Cerebellar cortex (tissue), 1 donor: ENCODE measurements around the gene GOLGA8B.
"Not testable (repeated sequence)": the region's sequence is repeated elsewhere in the genome, so short reads cannot be mapped to it uniquely, and the experiment has no call there.

Experiments used
- DNase-seq: peaks from one replicate; pipeline ENCODE4 v3.0.0-alpha.2; 2015; ENCODE audit warnings: low spot score

Gene GOLGA8B

DNA sequence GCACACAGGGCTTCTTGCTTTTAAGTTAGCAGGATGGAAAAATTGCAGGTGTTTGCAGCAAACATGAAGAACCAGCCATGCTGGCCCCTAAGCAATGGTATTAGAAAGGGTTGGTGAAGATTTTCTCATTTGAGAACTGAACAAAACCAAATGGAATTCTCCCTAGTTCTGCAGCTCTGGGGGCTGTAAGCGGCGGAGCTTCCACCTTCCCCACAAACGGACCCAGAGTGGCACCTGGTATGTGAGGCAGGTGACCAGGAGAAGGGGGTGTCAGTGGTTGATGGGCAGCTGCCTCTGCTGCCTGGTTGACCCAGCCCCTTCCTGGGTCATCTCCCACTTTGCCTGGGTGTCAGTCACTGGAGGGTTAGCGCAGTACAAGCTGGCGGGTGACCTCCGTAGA lies 22.6 kb downstream of the GOLGA8B start:
- not testable (repeated sequence) for DNase-seq

DNA sequence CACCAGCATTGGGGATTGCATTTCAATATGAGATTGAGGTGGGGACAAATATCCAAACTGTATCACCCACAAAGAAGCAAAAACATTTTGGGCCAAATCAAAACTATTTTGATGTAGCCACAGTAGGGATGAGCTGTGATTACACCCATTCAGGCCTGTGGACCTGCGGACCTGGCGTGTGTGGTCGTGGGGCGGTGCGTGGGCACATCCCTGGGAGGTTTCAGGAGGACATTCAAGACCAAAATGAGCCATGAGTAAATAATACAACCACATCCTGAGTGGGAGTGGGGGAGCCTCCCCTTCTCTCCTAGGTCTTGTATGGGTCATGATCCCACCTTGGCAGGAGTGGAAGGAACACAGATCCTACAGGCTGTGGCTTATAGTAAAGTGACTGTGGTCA lies 23.7 kb downstream of the GOLGA8B start:
- DNase-seq: not testable (repeated sequence)

DNA sequence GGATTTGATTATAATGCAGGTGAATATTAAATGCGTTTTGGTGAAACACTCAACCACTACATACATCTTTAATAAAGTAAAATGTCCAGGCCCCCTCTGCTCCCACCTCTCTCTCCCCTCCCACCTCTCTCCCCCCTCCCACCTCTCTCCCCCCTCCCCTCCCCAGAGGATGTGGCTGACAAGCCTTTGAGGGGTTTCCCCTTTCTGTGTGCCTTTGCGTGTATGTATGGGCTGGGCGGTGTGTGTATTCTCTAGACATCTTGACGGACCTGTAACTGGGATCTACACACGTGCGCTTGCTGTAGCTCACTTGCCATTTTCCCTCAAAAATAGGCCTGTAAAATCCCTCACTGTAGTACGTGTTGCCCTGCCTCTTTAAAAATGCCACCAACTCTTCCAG lies 28.3 kb downstream of the GOLGA8B start:
- not testable (repeated sequence) for DNase-seq

DNA sequence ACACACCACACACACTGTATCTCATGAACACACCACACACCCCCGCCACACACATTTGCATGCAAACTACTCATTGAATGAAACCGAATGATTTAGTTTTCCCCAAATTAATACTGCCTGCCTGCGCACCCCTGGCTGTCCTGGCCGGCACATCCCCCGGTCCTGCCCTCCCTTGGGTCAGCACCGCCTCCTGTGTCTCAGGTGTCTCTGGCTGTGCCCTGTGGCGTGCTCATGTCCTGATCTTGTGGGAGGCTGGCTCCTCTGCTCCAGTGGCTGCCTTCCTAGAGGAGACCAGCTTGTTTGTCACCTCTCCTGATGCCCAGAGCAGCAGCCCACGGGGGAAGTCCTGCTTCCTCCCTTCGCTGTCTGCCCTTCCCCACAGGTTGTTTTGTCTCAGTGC lies 28.7 kb downstream of the GOLGA8B start:
- DNase-seq: not testable (repeated sequence)

DNA sequence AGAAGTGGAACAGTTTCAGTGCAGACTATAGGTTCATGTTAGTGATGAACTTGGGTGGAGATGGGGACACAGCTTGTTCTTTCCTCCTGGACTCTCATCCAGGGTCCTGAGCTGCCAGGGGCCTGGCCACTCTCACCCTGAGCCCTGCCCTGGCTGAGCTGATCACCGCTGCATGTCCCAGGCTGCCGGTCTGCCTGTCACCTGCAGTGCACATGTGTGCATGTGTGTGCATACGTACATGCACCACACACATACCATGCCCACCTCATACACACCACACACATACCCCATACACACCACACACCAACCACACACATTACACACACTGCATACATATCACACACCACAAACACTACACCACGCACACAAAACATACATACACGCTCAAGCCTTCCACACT lies 29.3 kb downstream of the GOLGA8B start:
- DNase-seq: not testable (repeated sequence)

DNA sequence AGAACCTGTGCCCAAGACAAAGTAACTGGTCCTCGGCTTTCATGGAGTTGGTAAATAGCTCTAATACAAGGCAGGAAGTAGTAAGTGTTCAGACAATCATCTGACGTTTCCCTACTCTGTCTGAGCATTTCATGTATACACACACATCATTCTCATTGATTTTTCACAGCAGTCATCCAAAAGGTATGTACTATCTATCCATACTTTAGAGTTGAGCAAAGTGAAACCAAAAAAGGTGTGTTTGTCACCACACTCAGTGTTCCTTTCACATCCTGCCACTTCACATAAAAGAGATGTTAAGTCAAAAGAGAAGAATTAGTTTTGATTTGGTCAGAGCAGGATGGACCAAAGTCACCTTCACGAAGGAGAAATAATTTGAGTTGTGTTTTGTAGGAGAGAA lies 33.3 kb downstream of the GOLGA8B start:
- not testable (repeated sequence) for DNase-seq

DNA sequence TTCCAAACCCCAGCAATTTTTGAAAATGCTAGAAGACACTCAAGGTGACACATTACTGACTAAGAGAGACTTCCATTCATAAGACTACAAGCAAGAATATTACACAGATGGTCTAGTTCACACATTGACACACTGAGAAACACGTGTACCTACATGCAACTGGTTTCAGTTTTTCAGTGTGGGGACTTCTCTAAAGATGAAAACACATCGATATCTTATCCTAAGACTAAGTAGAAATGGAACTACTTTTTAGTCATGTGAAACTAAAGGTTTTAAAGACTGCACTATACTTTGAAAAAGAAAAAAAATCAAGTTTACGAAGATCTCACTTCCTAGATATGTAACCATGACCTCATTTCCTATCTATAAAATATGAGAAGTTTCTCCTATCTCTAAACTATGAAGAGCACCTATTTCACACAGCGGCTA lies 34.1 kb downstream of the GOLGA8B start:
- not testable (repeated sequence) for DNase-seq

DNA sequence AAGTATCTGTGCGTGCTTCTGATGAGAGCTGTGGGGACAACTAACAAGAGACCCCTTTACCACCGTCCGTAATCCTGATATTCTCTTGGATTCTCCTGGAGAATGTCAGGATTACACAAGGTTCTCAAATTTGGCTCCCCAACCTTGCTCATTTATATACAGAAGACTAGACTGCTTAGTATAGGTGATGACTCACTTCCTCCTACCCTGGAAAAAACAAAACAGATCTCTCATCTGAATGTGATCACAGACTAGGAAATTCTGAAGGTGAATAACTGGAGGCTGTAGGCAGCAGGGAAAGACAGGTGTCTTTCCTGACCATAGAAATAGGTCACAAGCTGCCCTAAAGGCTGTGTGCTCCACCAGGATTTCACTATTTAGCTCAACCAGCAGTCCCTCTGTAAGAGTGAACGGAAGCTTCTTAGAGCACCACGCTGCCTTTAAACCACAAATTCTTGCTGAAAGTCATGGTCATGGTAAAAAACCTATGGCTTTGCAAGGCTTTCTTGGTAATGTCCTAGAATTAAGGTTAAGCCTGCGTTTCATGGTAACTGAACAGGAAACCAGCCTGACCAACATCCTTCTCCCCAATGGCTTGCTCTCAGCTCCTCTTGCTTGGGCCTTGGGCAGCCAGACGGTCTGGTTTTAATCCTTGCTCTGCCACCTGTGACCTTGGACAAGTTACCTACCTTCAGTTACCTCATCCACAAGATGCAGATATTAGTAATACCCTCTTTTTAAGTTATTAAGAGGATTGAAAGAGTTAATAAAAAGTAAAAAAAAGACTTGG lies 39.4 kb downstream of the GOLGA8B start:
- not testable (repeated sequence) for DNase-seq

DNA sequence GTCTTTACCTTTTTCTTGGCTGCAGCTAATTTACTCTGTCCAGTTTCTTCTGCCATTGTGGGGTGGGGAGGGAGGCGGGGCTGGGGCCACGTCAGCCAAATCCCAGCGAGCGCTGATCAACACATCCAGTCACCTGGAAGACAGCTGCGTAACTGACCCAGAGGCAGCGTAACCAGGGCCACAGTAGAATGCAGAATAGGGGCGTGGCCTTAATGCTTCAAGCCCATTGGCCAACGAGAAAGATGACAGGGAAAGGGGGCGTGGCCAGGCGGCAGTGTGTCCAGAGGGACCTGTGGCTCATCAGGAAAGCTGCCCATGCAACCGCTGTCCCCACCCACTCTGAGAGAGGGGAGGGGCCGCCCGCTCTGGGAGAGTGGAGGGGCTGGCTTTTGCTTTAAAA lies 47.6 kb downstream of the GOLGA8B start:
- not testable (repeated sequence) for DNase-seq
